ENCODE results near the gene PDXK.
"Not testable (repeated sequence)": the region's sequence is repeated elsewhere in the genome, so short reads cannot be mapped to it uniquely, and the experiment has no call there.

Gene PDXK

DNA sequence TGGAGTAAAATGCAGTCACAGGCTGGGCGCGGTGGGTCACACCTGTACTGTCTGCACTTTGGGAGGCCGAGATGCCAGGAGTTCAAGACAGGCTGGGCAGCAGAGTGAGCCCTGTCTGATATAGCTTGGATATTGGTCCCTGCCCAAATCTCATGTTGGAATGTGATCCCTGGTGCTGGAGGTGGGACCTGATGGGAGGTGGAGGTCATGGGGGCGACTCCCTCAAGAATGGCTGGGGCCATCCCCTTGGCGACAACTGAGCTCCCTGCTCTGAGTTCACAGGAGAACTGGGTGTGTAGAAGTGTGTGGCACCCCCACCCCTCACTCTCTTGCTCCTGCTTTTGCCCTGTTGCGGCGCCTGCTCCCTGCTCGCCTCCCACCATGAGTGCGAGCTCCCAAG is 11.5 kb upstream of the PDXK start:
- Histone ChIP-seq H4K5ac (ENCODE audit: low read length) (no peak overlapping the region), H2BK120ac (ENCODE audit: low read depth, low read length) (no peak overlapping the region), H2BK15ac (replicated peaks; ENCODE audit: low read depth) (no peak overlapping the region), H3K4me3 (ENCODE audit: low read length) (no peak overlapping the region), H2AK5ac (ENCODE audit: low read length) (no peak overlapping the region), H2BK5ac (ENCODE audit: low read length) (no peak overlapping the region), H3K27me3 (ENCODE audit: insufficient read depth, low read length, poor library complexity) (no peaks in the 10 kb centered on the region), H3K18ac (ENCODE audit: low read length) (no peak overlapping the region), H3K23ac (ENCODE audit: low read length) (no peak overlapping the region), H3K36me3 (ENCODE audit: control insufficient read depth, insufficient read depth, low read length) (no peaks in the 10 kb centered on the region), H4K8ac (ENCODE audit: low read depth, low read length) (no peak overlapping the region), H3K27ac (ENCODE audit: low read depth, low read length) (no peak overlapping the region), H3K4ac (ENCODE audit: low read depth, low read length) (no peak overlapping the region), H3K79me2 (ENCODE audit: control insufficient read depth, insufficient read depth, low read length) (no peaks in the 10 kb centered on the region), H3K4me1 (ENCODE audit: control insufficient read depth, low read depth, low read length) (peaks cover 2% of the 10 kb centered on the region), H3K4me2 (ENCODE audit: low read length) (no peak overlapping the region), H3K79me1 (ENCODE audit: low read length) (no peaks in the 10 kb centered on the region), H3K56ac (ENCODE audit: low read length) (no peak overlapping the region), H3K9ac (ENCODE audit: low read length) (no peak overlapping the region)
- DNase-seq: no peak
- no CpG with 5 or more reads among the region's 9 CpGs for WGBS (ENCODE audit: extremely low coverage, insufficient coverage, low lambda C conversion rate)

DNA sequence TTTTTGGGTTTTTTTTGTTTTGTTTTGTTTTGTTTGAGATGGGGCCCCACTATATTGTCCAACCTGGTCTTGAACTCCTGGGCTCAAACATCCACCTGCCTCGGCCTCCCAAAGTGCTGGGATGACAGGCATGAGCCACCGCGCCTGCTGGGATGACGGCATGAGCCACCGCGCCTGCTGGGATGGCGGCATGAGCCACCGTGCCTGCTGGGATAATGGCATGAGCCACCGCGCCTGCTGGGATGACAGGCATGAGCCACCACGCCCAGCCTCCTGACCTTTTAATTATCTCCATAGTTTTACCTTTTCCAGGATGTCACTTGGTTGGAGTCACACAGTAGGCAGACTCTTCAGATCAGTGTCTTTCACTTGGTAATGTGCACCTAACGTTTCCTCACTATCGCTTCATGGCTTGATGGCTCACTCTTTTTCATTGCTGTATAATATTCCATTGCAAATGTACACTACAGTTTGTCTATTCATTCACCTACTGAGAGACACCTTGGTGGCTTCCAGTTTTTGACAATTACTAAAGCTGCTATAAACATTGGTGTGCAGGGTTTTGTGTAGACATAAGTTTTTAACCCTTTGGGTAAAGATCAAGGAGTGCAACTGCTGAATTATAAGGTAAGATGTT is 10.1 kb upstream of the PDXK start:
- WGBS (ENCODE audit: extremely low coverage, insufficient coverage, low lambda C conversion rate): no CpG with 5 or more reads among the region's 13 CpGs
- H3K27me3 ChIP-seq (ENCODE audit: insufficient read depth, low read length, poor library complexity): no peaks in the 10 kb centered on the region
- H3K18ac ChIP-seq (ENCODE audit: low read length): no peak overlapping the region
- H4K5ac ChIP-seq (ENCODE audit: low read length): no peak overlapping the region
- H3K79me2 ChIP-seq (ENCODE audit: control insufficient read depth, insufficient read depth, low read length): no peaks in the 10 kb centered on the region
- no peak for DNase-seq
- H3K9ac ChIP-seq (ENCODE audit: low read length): no peak overlapping the region
- H2BK5ac ChIP-seq (ENCODE audit: low read length): no peak overlapping the region
- no peak overlapping the region for H2BK120ac ChIP-seq (ENCODE audit: low read depth, low read length)
- H2AK5ac ChIP-seq (ENCODE audit: low read length): no peak overlapping the region
- H3K4me2 ChIP-seq (ENCODE audit: low read length): no peak overlapping the region
- no peak overlapping the region for H3K27ac ChIP-seq (ENCODE audit: low read depth, low read length)
- H3K4me1 ChIP-seq (ENCODE audit: control insufficient read depth, low read depth, low read length): peaks cover 2% of the 10 kb centered on the region
- no peaks in the 10 kb centered on the region for H3K36me3 ChIP-seq (ENCODE audit: control insufficient read depth, insufficient read depth, low read length)
- H3K4ac ChIP-seq (ENCODE audit: low read depth, low read length): no peak overlapping the region
- H3K79me1 ChIP-seq (ENCODE audit: low read length): no peaks in the 10 kb centered on the region
- H3K4me3 ChIP-seq (ENCODE audit: low read length): no peak overlapping the region
- H4K8ac ChIP-seq (ENCODE audit: low read depth, low read length): no peak overlapping the region
- H2BK15ac ChIP-seq (replicated peaks; ENCODE audit: low read depth): no peak overlapping the region
- H3K56ac ChIP-seq (ENCODE audit: low read length): no peak overlapping the region
- no peak overlapping the region for H3K23ac ChIP-seq (ENCODE audit: low read length)

DNA sequence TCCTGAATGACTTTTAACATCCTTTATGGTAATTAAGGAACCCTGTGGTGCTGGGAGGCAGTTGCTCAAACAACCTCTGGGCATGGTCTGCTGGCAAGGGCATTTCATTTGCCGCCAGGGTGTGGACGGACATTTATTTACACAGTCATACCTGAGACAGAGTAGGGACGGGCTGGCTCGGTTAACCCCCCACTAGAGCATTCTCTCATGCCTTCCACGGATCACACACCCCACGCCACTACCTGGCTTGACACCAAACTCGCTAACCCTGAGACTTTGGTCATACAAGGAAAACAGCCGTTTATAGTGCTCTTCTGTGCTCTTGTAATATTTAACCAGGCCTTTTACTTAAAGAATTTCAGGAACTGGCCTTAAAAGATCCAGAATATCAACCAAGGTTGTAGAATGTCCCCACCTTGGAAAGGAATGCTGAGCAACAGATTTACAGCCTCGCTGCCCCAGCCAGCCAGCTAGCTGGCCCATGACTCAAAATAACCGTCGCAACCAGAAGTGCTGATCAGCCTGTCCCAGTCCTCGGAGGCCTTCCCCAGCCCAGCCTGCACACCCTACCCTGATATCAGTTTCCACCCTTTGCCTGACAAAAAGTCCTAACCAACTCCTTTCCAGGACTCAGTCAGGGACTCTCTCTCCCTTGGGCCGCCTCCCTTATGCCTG is 6.5 kb upstream of the PDXK start:
- Histone ChIP-seq H3K56ac (ENCODE audit: low read length) (peak overlapping the region; percentile 34), H3K4me3 (ENCODE audit: low read length) (no peak overlapping the region), H3K9ac (ENCODE audit: low read length) (no peak overlapping the region), H3K18ac (ENCODE audit: low read length) (no peak overlapping the region), H3K27me3 (ENCODE audit: insufficient read depth, low read length, poor library complexity) (no peaks in the 10 kb centered on the region), H2BK5ac (ENCODE audit: low read length) (no peak overlapping the region), H2AK5ac (ENCODE audit: low read length) (no peak overlapping the region), H3K4me1 (ENCODE audit: control insufficient read depth, low read depth, low read length) (peaks cover 2% of the 10 kb centered on the region), H3K4ac (ENCODE audit: low read depth, low read length) (no peak overlapping the region), H3K36me3 (ENCODE audit: control insufficient read depth, insufficient read depth, low read length) (no peaks in the 10 kb centered on the region), H3K79me1 (ENCODE audit: low read length) (no peaks in the 10 kb centered on the region), H3K23ac (ENCODE audit: low read length) (peak overlapping the region; percentile 80), H2BK120ac (ENCODE audit: low read depth, low read length) (no peak overlapping the region), H3K4me2 (ENCODE audit: low read length) (no peak overlapping the region), H4K5ac (ENCODE audit: low read length) (no peak overlapping the region), H2BK15ac (replicated peaks; ENCODE audit: low read depth) (no peak overlapping the region), H4K8ac (ENCODE audit: low read depth, low read length) (no peak overlapping the region), H3K79me2 (ENCODE audit: control insufficient read depth, insufficient read depth, low read length) (no peaks in the 10 kb centered on the region), H3K27ac (ENCODE audit: low read depth, low read length) (no peak overlapping the region)
- DNase-seq: peak; percentile 79
- no CpG with 5 or more reads among the region's 13 CpGs for WGBS (ENCODE audit: extremely low coverage, insufficient coverage, low lambda C conversion rate)

DNA sequence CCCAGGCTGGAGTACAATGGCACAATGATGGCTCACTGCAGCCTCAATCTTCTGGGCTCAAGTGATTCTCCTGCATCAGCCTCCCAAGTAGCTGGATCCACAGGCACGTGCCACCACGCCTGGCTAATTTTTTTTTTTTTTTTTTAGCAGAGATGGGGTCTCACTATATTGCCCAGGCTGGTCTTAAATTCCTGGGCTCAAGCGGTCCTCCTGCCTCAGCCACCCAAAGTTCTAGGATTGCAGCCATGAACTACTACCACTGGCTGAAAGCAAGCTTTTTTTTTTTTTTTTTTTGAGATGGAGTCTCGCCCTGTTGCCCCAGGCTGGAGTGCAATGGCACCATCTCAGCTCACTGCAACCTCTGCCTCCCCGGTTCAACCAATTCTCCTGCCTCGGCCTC is 5.8 kb upstream of the PDXK start:
- not testable (repeated sequence) for H3K4ac ChIP-seq (ENCODE audit: low read depth, low read length); H3K27ac ChIP-seq (ENCODE audit: low read depth, low read length); H3K79me2 ChIP-seq (ENCODE audit: control insufficient read depth, insufficient read depth, low read length); H2BK5ac ChIP-seq (ENCODE audit: low read length); H3K56ac ChIP-seq (ENCODE audit: low read length); H3K4me3 ChIP-seq (ENCODE audit: low read length); H2BK120ac ChIP-seq (ENCODE audit: low read depth, low read length); H3K23ac ChIP-seq (ENCODE audit: low read length); H3K4me1 ChIP-seq (ENCODE audit: control insufficient read depth, low read depth, low read length); H3K79me1 ChIP-seq (ENCODE audit: low read length); H4K5ac ChIP-seq (ENCODE audit: low read length); H3K4me2 ChIP-seq (ENCODE audit: low read length); H3K18ac ChIP-seq (ENCODE audit: low read length); H2AK5ac ChIP-seq (ENCODE audit: low read length); H4K8ac ChIP-seq (ENCODE audit: low read depth, low read length); DNase-seq; H3K27me3 ChIP-seq (ENCODE audit: insufficient read depth, low read length, poor library complexity); H3K36me3 ChIP-seq (ENCODE audit: control insufficient read depth, insufficient read depth, low read length); H2BK15ac ChIP-seq (replicated peaks; ENCODE audit: low read depth); H3K9ac ChIP-seq (ENCODE audit: low read length)
- no CpG with 5 or more reads among the region's 6 CpGs for WGBS (ENCODE audit: extremely low coverage, insufficient coverage, low lambda C conversion rate)

DNA sequence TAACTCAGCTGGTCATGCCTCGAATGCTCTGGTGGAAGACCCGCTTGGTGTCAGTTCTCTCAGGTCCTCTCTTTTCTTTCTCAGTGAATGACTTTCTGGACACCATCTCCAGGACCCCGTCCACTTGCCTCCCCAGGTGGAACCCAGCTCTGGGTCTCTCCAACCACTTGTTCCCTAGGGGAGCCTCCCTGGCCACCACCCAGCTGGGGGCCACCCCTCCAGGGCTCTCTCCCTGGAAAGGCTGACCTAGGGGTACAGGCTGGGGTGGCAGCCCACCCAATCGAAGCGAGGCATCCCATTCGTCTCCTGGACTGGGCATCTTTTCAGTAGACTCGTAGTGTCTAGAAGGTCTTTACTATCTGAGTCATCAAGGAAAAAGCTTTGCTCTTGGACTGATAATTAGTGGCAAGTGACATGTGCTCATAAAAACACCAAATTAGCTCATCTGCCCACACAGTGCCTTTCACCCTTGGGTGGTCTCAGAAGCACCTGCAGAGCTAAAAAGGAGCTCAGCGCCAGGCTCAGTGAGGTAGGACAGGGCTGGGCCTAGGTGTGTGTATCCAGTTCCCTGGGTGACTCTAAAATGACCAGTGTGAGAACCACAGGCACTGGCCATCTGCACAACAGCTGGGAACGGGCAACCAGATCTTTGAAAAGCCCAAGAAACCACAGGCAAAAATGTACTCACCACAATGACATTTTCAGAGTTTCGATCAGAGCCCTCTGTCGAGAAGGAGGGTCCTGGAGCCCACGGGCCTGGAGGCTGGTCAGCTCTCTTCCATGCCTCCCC is 2.4 kb upstream of the PDXK start:
- no peak overlapping the region for H3K9ac ChIP-seq (ENCODE audit: low read length)
- H3K36me3 ChIP-seq (ENCODE audit: control insufficient read depth, insufficient read depth, low read length): no peaks in the 10 kb centered on the region
- H4K5ac ChIP-seq (ENCODE audit: low read length): no peak overlapping the region
- peaks cover 15% of the 10 kb centered on the region for H3K79me1 ChIP-seq (ENCODE audit: low read length)
- no peak overlapping the region for H3K4me2 ChIP-seq (ENCODE audit: low read length)
- no peak overlapping the region for H2AK5ac ChIP-seq (ENCODE audit: low read length)
- no peak overlapping the region for H2BK5ac ChIP-seq (ENCODE audit: low read length)
- no peak overlapping the region for H2BK15ac ChIP-seq (replicated peaks; ENCODE audit: low read depth)
- DNase-seq: no peak
- no peak overlapping the region for H3K18ac ChIP-seq (ENCODE audit: low read length)
- H2BK120ac ChIP-seq (ENCODE audit: low read depth, low read length): no peak overlapping the region
- H3K4ac ChIP-seq (ENCODE audit: low read depth, low read length): no peak overlapping the region
- WGBS (ENCODE audit: extremely low coverage, insufficient coverage, low lambda C conversion rate): no CpG with 5 or more reads among the region's 12 CpGs
- no peak overlapping the region for H4K8ac ChIP-seq (ENCODE audit: low read depth, low read length)
- peaks cover 4% of the 10 kb centered on the region for H3K4me1 ChIP-seq (ENCODE audit: control insufficient read depth, low read depth, low read length)
- H3K27ac ChIP-seq (ENCODE audit: low read depth, low read length): no peak overlapping the region
- no peak overlapping the region for H3K56ac ChIP-seq (ENCODE audit: low read length)
- peaks cover 12% of the 10 kb centered on the region for H3K79me2 ChIP-seq (ENCODE audit: control insufficient read depth, insufficient read depth, low read length)
- H3K23ac ChIP-seq (ENCODE audit: low read length): no peak overlapping the region
- no peaks in the 10 kb centered on the region for H3K27me3 ChIP-seq (ENCODE audit: insufficient read depth, low read length, poor library complexity)
- no peak overlapping the region for H3K4me3 ChIP-seq (ENCODE audit: low read length)
